HG02943 (cell line): ENCODE data around the gene NKTR.

Experiments
- ATAC-seq: cut with Tn5 transposase; IDR thresholded peaks from one replicate; pipeline ENCODE4 v1.9.1; 2021; ENCODE audit warnings: mild to moderate bottlenecking, low read depth, moderate library complexity; ENCODE audit not compliant: unreplicated experiment

The NKTR gene

GRCh38 chr3:42691816-42692666 lies 91.6 kb downstream of the NKTR start:
- no peak for ATAC-seq

- no peak for ATAC-seq
Measured at GRCh38 chr3:42692667-42693529, 92.4 kb downstream of the NKTR start.

DNA sequence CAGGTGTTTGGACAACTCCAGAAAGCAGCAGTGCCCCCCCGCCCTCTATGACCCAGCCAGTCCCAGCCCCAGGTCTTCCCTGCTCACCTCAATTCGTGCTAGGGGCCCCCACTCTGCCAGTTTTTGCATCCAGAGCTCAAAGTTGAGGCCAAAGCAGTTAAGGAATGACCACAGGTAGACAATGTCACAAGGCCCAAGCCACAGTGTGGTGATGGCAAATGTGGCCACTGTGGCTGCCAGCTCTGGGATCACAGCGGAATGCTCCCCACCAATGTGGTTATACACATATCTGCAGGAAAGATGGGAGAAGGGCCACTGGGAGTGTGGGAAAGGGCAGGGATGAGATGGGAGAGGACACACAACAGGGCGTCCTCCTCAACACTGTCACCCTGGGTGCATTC lies 93.0 kb downstream of the NKTR start:
- ATAC-seq, result no peak

DNA sequence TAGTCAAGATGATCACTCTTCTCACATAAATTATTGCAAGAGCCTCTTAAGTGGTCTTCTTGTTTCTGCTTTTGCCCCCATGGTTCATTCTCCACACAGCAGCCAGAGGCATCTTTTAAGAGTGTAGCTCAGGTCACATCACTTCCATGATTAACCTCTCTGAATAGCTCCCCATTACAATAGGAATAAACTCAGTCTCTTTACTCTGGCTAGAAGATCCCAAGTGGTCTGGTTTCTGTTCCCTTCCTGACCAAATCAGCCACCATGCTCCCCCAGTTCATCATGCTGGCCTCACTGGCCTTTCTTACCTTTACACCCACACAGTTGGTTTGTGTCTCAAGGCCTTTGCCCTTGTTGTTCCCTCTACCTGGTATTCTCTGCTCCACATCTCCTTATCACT lies 93.9 kb downstream of the NKTR start:
- no peak for ATAC-seq

- ATAC-seq, result no peak
Measured at GRCh38 chr3:42696356-42697288, 96.1 kb downstream of the NKTR start.

- ATAC-seq, result no peak
Measured at GRCh38 chr3:42697289-42698051, 97.0 kb downstream of the NKTR start.
